GM19099 (cell line): ENCODE results near the gene PCBP2.

Experiments
- POLR2A ChIP-seq: IDR thresholded peaks from 3 replicates; pipeline ENCODE4 v1.6.1; 2011; ENCODE audit warnings: low read depth; ENCODE audit not compliant: insufficient read length; ENCODE audit errors: extremely low read depth

Gene PCBP2

DNA sequence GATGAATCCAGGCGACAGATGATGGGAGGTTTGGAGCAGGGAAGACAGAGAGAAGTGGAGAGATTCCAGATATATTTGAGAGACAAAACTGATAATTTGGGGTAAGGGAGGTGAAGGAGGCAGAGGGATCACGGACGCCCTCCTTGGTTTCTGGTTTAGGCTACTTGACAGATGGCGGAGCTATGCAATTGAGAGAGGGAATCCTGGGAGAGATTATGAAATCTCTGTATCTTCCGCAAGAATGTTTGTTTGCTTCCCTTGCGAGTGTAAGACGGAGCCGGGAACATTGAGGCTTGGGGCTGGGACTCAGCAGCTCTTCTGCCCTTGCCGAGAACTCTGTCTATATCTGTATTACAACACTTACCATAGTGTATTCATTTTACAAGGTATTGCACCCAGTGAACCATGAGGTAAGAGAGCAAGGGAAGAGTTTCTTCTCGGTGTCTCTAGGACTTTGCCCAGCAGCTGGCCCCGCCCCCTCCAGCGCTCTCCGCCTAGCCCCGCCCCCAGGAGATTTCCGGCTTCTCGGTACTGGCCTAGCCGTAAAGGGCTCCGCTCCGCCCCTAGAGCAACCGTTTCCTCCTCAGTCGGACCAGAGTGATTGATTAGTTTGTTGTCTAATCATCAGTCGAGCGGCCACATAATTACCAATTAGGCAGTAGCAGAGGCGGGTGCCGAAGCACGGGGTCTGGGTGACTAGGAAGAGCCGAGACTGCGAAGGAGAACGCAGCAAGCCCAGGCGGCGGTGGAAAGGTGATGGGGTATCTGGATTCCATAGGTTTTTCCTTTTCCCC lies 10.7 kb upstream of the PCBP2 start, which contains the start of gene PRR13:
TSS of gene PRR13 (plus strand) at position 695 of the 794 bp plus-strand sequence. CDS start 981 bp downstream, outside the sequence.
- peak; percentile 98 for TF ChIP-seq POLR2A

DNA sequence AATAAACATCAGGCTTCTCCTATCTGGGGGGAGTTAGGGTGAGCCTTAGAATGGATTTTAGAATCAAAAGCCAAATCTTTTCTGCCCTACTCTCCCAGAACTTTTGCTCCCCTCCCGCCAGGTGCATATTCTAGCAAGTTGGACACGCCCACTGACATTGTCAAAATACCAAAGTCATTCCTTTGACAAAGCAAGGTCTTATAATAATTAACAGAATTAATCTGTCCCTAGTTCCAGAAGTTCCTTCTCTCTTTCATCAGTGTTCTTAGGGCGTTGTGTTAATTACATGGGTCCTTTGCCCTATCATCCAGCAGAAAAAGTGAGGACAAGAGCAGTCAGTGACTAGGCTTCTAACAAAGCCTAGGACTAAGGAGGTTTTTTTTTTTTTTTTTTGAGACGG lies 7.9 kb upstream of the PCBP2 start:
- TF ChIP-seq POLR2A = no peak

DNA sequence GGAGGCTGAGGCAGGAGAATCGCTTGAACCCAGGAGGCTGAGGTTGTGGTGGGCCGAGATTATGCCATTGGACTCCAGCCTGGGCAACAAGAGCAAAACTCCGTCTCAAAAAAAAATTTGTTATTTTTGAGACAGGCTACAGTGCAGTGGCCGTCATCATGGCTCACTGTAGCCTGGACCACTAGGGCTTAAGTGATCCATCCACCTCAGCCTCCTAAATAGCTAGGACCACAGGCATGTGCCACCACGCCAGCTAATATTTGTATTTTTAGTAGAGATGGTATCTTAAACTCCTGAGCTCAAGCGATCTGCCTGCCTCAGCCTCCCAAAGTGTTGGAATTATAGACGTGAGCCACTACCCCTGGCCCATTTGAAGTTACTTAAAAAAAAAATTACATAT lies 966 bp upstream of the PCBP2 start:
- TF ChIP-seq POLR2A = no peak

DNA sequence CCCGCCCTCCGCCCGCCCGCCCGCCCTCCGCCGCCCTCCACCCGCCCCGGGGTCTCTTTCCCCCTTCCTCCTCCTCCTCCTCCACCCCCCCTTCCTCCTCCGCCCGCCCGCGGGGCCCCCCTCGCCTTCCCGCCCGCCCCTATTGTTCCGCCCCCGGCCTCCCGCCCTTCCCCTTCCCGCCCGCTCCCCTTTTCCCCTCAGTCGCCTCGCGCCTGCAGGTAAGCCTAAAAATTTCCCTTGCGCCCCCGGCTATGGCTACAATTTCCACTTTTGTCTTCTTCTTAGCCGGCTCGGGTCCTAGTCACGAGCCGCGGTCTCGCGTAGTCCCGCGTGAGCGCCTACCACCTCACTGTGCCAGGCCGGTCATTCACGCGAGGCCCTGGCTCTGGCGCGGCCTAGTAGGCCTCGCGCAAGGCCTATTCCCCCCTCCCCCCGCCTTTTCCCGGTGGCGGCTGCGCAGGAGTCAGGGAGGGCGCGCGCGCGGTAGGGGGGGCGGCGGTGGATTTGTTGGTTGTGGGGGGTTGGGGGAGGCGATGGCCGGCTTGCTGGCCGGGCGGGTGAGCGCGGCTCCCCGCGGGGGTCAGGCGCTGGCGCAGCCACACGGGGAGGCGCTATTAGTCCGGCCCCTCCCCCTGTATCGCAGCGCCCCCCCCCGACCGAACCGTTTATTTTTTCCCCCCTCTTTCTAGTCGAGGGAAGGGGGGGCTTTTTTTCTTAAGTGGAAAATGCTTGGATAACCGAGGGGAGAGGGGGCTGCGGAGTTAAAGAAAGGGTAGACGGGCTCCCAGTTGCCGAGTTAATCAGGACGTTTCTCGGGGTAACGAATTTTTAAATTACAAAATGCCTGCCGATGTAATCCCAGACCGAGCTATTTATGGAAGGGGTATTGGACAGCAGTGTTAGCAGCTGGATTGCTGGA lies 516 bp downstream of the PCBP2 start:
- TF ChIP-seq POLR2A = no peak

DNA sequence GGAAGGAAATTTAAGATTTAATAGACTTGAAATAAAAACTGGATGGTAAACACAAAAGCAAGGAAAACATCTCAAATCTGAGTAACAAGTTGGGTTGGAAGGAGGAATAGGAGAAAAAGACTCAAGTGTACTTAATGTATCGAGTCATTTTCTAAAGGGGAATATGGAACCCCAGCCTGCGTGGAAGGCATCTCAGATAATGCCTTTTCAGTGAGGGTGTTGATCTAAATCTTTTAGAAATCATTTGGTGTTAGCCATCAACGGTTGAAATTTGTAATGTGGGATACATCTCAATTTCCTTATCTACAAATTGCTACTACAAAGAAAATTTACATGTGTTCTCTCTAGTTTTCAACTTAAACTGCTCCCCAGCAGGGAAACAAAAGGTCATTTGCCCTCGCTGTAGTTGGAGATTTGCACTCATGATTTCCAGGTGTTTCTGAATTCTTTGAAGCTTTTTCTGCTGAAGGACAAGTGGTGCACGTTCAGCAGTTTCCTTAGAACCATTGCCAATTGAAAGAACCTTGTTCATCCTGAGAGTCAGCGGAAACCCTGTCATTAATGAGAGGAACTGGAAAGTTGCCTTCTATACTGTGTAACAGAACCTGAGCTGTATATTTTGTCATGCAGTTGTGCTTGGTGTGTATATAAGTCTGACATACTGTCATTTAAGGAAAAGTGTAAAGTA lies 2.2 kb downstream of the PCBP2 start:
- TF ChIP-seq POLR2A = no peak

- TF ChIP-seq POLR2A = peak; percentile 14
Observed at GRCh38 chr12:53454707-53455106, 2.8 kb downstream of the PCBP2 start.

DNA sequence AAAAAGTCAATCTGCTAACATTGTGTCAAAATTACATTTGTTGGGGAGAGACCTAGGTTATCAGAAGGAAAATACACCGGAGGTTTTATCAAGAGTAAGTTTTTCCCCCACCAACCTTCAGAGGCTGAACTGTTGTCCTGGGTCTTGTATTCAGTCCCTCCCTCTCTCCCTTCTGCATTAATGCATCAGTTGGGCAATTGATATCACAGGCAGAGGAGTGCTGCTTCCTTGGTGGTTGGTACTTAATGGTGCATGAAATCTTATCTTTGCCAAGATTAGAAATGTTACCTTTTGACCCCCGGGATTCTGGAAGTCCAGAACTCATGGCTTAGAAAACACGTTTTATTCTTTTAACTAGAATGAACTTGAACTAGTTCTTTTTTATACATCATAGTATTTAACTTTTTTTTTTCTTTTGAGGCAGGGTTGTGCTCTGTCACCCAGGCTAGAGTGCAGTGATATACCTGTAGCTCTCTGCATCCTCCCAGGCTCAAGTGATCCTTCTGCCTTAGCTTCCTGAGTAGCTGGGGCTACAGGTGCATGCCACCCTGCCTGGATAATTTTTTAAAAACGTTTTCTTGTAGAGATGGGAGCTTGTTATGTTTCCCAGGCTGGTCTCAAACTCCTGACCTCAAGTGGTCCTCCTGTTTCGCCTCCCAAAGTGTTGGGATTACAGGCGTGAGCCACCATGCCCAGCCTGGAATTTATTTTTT lies 4.9 kb downstream of the PCBP2 start:
- no peak for TF ChIP-seq POLR2A

DNA sequence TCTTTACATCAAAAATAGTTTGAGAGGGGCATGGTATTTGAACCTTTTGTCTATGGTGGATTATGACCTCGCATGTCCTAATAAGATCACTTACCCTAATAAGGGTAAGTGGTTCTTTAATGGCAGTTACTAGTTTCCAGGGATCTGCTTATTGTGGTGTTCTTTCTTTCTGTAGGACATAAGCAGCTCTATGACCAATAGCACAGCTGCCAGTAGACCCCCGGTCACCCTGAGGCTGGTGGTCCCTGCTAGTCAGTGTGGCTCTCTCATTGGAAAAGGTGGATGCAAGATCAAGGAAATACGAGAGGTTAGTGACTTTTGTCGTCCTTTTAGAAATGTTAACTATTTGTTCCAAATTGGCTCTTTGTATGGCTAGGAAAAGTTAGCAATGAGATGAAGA lies 7.2 kb downstream of the PCBP2 start:
- TF ChIP-seq POLR2A = no peak

GRCh38 chr12:53461059-53461458 lies 9.2 kb downstream of the PCBP2 start:
- no peak for TF ChIP-seq POLR2A

GRCh38 chr12:53461591-53461990 lies 9.7 kb downstream of the PCBP2 start:
- TF ChIP-seq POLR2A = no peak

DNA sequence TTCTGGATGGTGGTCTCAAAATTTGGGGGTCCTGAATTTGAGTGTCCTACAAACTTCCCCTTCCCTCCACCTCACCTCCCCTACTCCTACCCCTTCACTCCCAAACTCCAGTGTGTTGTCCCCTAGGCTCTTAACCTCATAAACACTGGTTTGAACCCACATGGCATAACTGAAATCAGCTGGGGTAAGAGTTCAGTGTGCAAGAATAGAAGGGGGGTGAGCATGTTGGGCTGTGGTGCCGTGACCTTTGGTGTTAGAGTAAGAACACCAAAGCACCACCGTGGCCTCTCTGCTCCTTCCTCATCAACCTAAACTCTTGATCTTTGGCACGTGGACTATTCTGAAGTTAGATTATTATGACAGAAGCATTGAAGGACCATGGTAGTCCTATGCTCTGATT lies 11.0 kb downstream of the PCBP2 start:
- TF ChIP-seq POLR2A = no peak

GRCh38 chr12:53463802-53464560 lies 12.1 kb downstream of the PCBP2 start:
- TF ChIP-seq POLR2A = no peak

DNA sequence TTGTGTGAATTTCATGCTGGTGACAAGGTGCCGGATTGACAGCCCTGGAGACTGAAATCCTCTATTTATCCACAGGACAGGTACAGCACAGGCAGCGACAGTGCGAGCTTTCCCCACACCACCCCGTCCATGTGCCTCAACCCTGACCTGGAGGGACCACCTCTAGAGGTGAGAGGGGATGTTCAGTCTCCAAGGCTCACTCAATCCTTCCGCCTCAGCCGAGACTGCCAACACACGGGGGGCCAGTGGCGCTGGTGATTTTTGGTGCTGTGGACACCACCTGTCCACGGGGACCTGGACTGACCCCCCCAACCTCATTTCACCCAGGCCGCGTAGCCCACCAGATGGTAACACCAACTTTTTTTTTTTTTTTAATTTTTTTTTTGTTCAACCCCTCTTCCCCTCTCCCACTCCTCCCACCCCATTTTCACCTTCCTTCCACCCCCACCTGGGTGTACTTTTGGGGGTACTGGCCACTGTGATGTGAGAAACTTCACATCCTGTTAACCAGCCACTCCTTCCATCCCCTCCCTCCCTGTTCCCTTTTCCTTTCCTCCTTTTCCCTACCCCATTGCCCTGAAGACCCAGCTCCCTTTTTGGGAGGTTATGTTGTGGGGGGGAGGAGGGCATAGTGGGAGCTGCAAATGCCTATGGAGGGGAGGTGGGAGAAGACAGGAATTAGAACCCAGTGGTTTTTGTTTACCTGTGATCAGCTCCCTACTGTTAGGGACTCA lies 12.9 kb downstream of the PCBP2 start:
- no peak for TF ChIP-seq POLR2A
